H9 (cell line): ENCODE results near the gene AP1S1. TPM values are rescaled to one million over a fixed set of nuclear protein-coding genes. Genes with fewer than 3 reads are reported as not detected.

Source experiments
- DNase-seq: peaks from one replicate; pipeline ENCODE4 v3.0.0-alpha.2; 2017
- H2AFZ ChIP-seq: one replicate; pipeline ENCODE4 v1.6.1; 2013; ENCODE audit warnings: mild to moderate bottlenecking, low read length, control low read depth, moderate library complexity
- H2AK5ac ChIP-seq: 2 replicates; pipeline ENCODE4 v1.6.1; 2013; ENCODE audit warnings: low read length, control low read depth, mixed read lengths; ENCODE audit not compliant: insufficient read length
- H2BK120ac ChIP-seq: one replicate; pipeline ENCODE4 v1.6.1; 2013; ENCODE audit warnings: low read depth, mild to moderate bottlenecking, low read length, control low read depth, inconsistent platforms; ENCODE audit not compliant: poor library complexity, severe bottlenecking
- H2BK12ac ChIP-seq: 2 replicates; pipeline ENCODE4 v1.6.1; 2013; ENCODE audit warnings: low read length, control low read depth, mixed read lengths, low read depth; ENCODE audit not compliant: insufficient read length
- H2BK15ac ChIP-seq: 2 replicates; pipeline ENCODE4 v1.6.1; 2013; ENCODE audit warnings: low read depth, low read length, control low read depth
- H2BK20ac ChIP-seq: one replicate; pipeline ENCODE4 v1.6.1; 2013; ENCODE audit warnings: low read depth, mild to moderate bottlenecking, low read length, control low read depth, inconsistent platforms; ENCODE audit not compliant: poor library complexity, severe bottlenecking
- H2BK5ac ChIP-seq: 2 replicates; pipeline ENCODE4 v1.6.1; 2013; ENCODE audit warnings: low read length, control low read depth, mixed read lengths; ENCODE audit not compliant: insufficient read length
- H3K14ac ChIP-seq: 2 replicates; pipeline ENCODE4 v1.6.1; 2013; ENCODE audit warnings: low read length, control low read depth; ENCODE audit not compliant: insufficient read depth
- H3K18ac ChIP-seq: 2 replicates; pipeline ENCODE4 v1.6.1; 2013; ENCODE audit warnings: low read depth, mild to moderate bottlenecking, mixed read lengths, low read length, control low read depth; ENCODE audit not compliant: insufficient read length
- H3K23ac ChIP-seq: 2 replicates; pipeline ENCODE4 v1.6.1; 2013; ENCODE audit warnings: low read length, control low read depth, mixed read lengths, low read depth; ENCODE audit not compliant: insufficient read length
- H3K23me2 ChIP-seq: 2 replicates; pipeline ENCODE4 v1.6.1; 2013; ENCODE audit warnings: low read depth, mild to moderate bottlenecking, mixed read lengths, low read length, control low read depth; ENCODE audit not compliant: insufficient read length, poor library complexity, severe bottlenecking
- H3K27ac ChIP-seq: 2 replicates; pipeline ENCODE4 v1.5.1; 2013; ENCODE audit warnings: low read length, control low read depth, mixed read lengths, low read depth; ENCODE audit not compliant: insufficient read length
- H3K27me3 ChIP-seq: 2 replicates; pipeline ENCODE4 v1.6.1; 2013; ENCODE audit warnings: low read length, control low read depth, inconsistent platforms; ENCODE audit not compliant: insufficient read depth
- H3K4ac ChIP-seq: 2 replicates; pipeline ENCODE4 v1.6.1; 2013; ENCODE audit warnings: low read depth, mild to moderate bottlenecking, control low read depth, inconsistent platforms, low read length, moderate library complexity
- H3K4me1 ChIP-seq: 2 replicates; pipeline ENCODE4 v1.6.1; 2013; ENCODE audit warnings: low read length, control low read depth, inconsistent platforms; ENCODE audit not compliant: insufficient read depth
- H3K4me2 ChIP-seq: 2 replicates; pipeline ENCODE4 v1.6.1; 2013; ENCODE audit warnings: low read length, control low read depth, mixed read lengths; ENCODE audit not compliant: insufficient read length, insufficient read depth
- H3K56ac ChIP-seq: 2 replicates; pipeline ENCODE4 v1.6.1; 2013; ENCODE audit warnings: low read depth, mild to moderate bottlenecking, mixed read lengths, low read length, control low read depth; ENCODE audit not compliant: insufficient read length
- H3K79me1 ChIP-seq: 2 replicates; pipeline ENCODE4 v1.6.1; 2013; ENCODE audit warnings: low read depth, mild to moderate bottlenecking, moderate library complexity, low read length, control low read depth, inconsistent platforms; ENCODE audit not compliant: insufficient read depth, poor library complexity, severe bottlenecking
- H3K79me2 ChIP-seq: 2 replicates; pipeline ENCODE4 v1.6.1; 2013; ENCODE audit warnings: low read length, control low read depth, inconsistent platforms; ENCODE audit not compliant: insufficient read depth
- H3K9ac ChIP-seq: 2 replicates; pipeline ENCODE4 v1.6.1; 2013; ENCODE audit warnings: low read length, control low read depth, mixed read lengths; ENCODE audit not compliant: insufficient read length; ENCODE audit errors: extremely low read depth
- H3K9me3 ChIP-seq: one replicate; pipeline ENCODE4 v1.6.1; 2013; ENCODE audit warnings: low read depth, low read length, inconsistent platforms; ENCODE audit not compliant: control insufficient read depth
- H3T11ph ChIP-seq: one replicate; pipeline ENCODE4 v1.6.1; 2013; ENCODE audit warnings: mild to moderate bottlenecking, low read length, control low read depth, inconsistent platforms
- H4K20me1 ChIP-seq: one replicate; pipeline ENCODE4 v1.6.1; 2013; ENCODE audit not compliant: control insufficient read depth, insufficient read length, insufficient read depth
- H4K5ac ChIP-seq: 2 replicates; pipeline ENCODE4 v1.6.1; 2013; ENCODE audit warnings: low read depth, mild to moderate bottlenecking, mixed read lengths, low read length, control low read depth; ENCODE audit not compliant: insufficient read length
- H4K8ac ChIP-seq: replicated peaks from 2 replicates; pipeline ENCODE4 v1.6.1; 2013; ENCODE audit warnings: low read length, control low read depth, mixed read lengths, low read depth; ENCODE audit not compliant: insufficient read length
- H4K91ac ChIP-seq: 2 replicates; pipeline ENCODE4 v1.6.1; 2013; ENCODE audit warnings: low read depth, mild to moderate bottlenecking, moderate library complexity, mixed read lengths, low read length, control low read depth; ENCODE audit not compliant: insufficient read length
- H3K27ac Mint-ChIP-seq, 3 experiments: 2 replicates in 2 of 3; 3 replicates in 1 of 3; pipeline ENCODE4 v1.8.0; 2020 to 2021; ENCODE audit warnings: mixed read lengths in 3 of 3, mild to moderate bottlenecking in 1 of 3, moderate library complexity in 1 of 3
- H3K27me3 Mint-ChIP-seq: 2 replicates; pipeline ENCODE4 v1.8.0; 2021; ENCODE audit warnings: low read depth, mild to moderate bottlenecking, moderate library complexity, mixed read lengths
- H3K36me3 Mint-ChIP-seq, 3 experiments: 2 replicates in 2 of 3; 3 replicates in 1 of 3; pipeline ENCODE4 v1.8.0; 2020 to 2021; ENCODE audit warnings: low read depth in 3 of 3, mixed read lengths in 3 of 3; ENCODE audit not compliant: insufficient read depth in 1 of 3
- H3K4me1 Mint-ChIP-seq, 2 experiments: 2 replicates each; pipeline ENCODE4 v1.8.0; 2020; ENCODE audit warnings: mixed read lengths in 2 of 2
- H3K4me3 Mint-ChIP-seq, 2 experiments: 2 replicates in 1 of 2; 3 replicates in 1 of 2; pipeline ENCODE4 v1.8.0; 2020 to 2021; ENCODE audit warnings: mild to moderate bottlenecking in 2 of 2, mixed read lengths in 2 of 2, moderate library complexity in 1 of 2
- H3K9me3 Mint-ChIP-seq, 2 experiments: 2 replicates in 1 of 2; 3 replicates in 1 of 2; pipeline ENCODE4 v1.8.0; 2020; ENCODE audit warnings: mild to moderate bottlenecking in 2 of 2, mixed read lengths in 2 of 2, moderate library complexity in 1 of 2
- CTCF ChIP-seq: fragments of 200-600 bp; sonication (generic); conservative IDR thresholded peaks from 3 replicates; pipeline ENCODE4 v1.8.0; 2021; ENCODE audit warnings: antibody characterized with exemption, mild to moderate bottlenecking
- WGBS: extraction: QIAGEN DNeasy Blood & Tissue Kit; methylation state at CpG from one replicate; pipeline ENCODE4 v1.1.7; 2013; ENCODE audit warnings: missing lambda C conversion rate, low lambda C conversion rate, mixed read lengths; ENCODE audit not compliant: insufficient read length; ENCODE audit errors: extremely low coverage; 5-methylcytosine and 5-hydroxymethylcytosine counted together
- total RNA-seq: library from RNA; stranded (reverse); gene quantifications from 2 replicates; pipeline ENCODE4 v1.2.1, GENCODE V29; 2021

AP1S1 gene
- total RNA-seq, 1 experiment from 2014 or later = 65.2 TPM

GRCh38 chr7:101205901-101206664 lies 51.8 kb downstream of the AP1S1 start:
- Mint-ChIP-seq H3K4me3 (no peak overlapping the region), H3K27ac (peak overlapping the region; percentile 49 to 72 (median 52); a peak in 5 of 7 replicates), H3K36me3 (peaks cover 7 to 38% (median 19%) of the 10 kb centered on the region in 3 experiments; a peak in 6 of 7 replicates), H3K4me1 (peaks cover 2 to 3% of the 10 kb centered on the region in 2 experiments), H3K9me3 (no peaks in the 10 kb centered on the region), H3K27me3 (peaks cover 10% of the 10 kb centered on the region)
- H3K4me2 ChIP-seq = no peak overlapping the region
- DNase-seq = no peak
- H3K27me3 ChIP-seq = no peaks in the 10 kb centered on the region
- H3K4ac ChIP-seq = no peak overlapping the region
- H3K27ac ChIP-seq = no peak overlapping the region
- H2AFZ ChIP-seq = no peak overlapping the region
- no peak overlapping the region for H3K23ac ChIP-seq
- peaks cover 3% of the 10 kb centered on the region for H3K23me2 ChIP-seq
- no peak overlapping the region for H4K91ac ChIP-seq
- no peak overlapping the region for H3K18ac ChIP-seq
- H3K4me1 ChIP-seq = no peaks in the 10 kb centered on the region; the same call in 1 of the 2 replicates
- H4K8ac ChIP-seq = no peak overlapping the region
- H3K14ac ChIP-seq = no peak overlapping the region
- no peak overlapping the region for H2BK5ac ChIP-seq
- H2AK5ac ChIP-seq = no peak overlapping the region
- no peak overlapping the region for H2BK12ac ChIP-seq
- H3T11ph ChIP-seq = no peak overlapping the region
- no peak overlapping the region for H2BK120ac ChIP-seq
- no peaks in the 10 kb centered on the region for H3K9me3 ChIP-seq
- H4K5ac ChIP-seq = no peak overlapping the region
- no peaks in the 10 kb centered on the region for H3K79me1 ChIP-seq
- TF ChIP-seq CTCF = no peak
- H3K56ac ChIP-seq = no peak overlapping the region
- no peak overlapping the region for H2BK20ac ChIP-seq
- no peaks in the 10 kb centered on the region for H4K20me1 ChIP-seq
- WGBS = no CpG with 5 or more reads among the region's 32 CpGs
- H3K9ac ChIP-seq = no peak overlapping the region
- no peak overlapping the region for H2BK15ac ChIP-seq
- no peaks in the 10 kb centered on the region for H3K79me2 ChIP-seq
